MCF 10A (cell line): ENCODE results near the gene C3orf52. TPM values are rescaled to one million over a fixed set of nuclear protein-coding genes. Genes with fewer than 3 reads are reported as not detected.
"Not testable (repeated sequence)": the region's sequence is repeated elsewhere in the genome, so short reads cannot be mapped to it uniquely, and the experiment has no call there.

Experiments
- Bru-seq: library from RNA; stranded (reverse); fragments of 400-500 nt; gene quantifications from one replicate; lab custom pipeline; 2021; lab: Mats Ljungman, UMichigan
- BruChase-seq, 2 experiments: library from RNA; stranded (reverse); fragments of 400-500 nt; gene quantifications; one replicate each; lab custom pipeline; 2021; lab: Mats Ljungman, UMichigan
- BruUV-seq: library from RNA; stranded (reverse); fragments of 400-500 nt; replicated peaks from 2 replicates; lab custom pipeline; 2021; lab: Mats Ljungman, UMichigan
- CTCF ChIA-PET: fragments of 300-600 bp; sonication (Branson Sonifier 250); formaldehyde crosslinking; extraction: SDS; loops from one replicate; lab custom pipeline; 2021; ENCODE audit warnings: antibody characterized with exemption, inconsistent platforms; lab: Yijun Ruan, JAX
- POLR2A ChIA-PET: fragments of 300-600, 350-650 bp; sonication (Branson Sonifier 250); formaldehyde crosslinking; extraction: SDS; loops from one replicate; lab custom pipeline; 2020; ENCODE audit warnings: antibody characterized with exemption, inconsistent platforms; lab: Yijun Ruan, JAX
- DNase-seq: peaks from one replicate; pipeline ENCODE4 v3.0.0-alpha.2; 2018; ENCODE audit not compliant: unreplicated experiment
- H3K27ac Mint-ChIP-seq: one replicate; pipeline ENCODE4 v1.8.0; 2022; ENCODE audit warnings: mild to moderate bottlenecking, low read depth, mixed read lengths; ENCODE audit not compliant: unreplicated experiment
- H3K27me3 Mint-ChIP-seq: one replicate; pipeline ENCODE4 v1.8.0; 2022; ENCODE audit warnings: mixed read lengths; ENCODE audit not compliant: insufficient read depth, unreplicated experiment
- H3K36me3 Mint-ChIP-seq: one replicate; pipeline ENCODE4 v1.8.0; 2022; ENCODE audit warnings: mild to moderate bottlenecking, moderate library complexity, mixed read lengths; ENCODE audit not compliant: insufficient read depth, unreplicated experiment
- H3K4me1 Mint-ChIP-seq: one replicate; pipeline ENCODE4 v1.8.0; 2022; ENCODE audit warnings: mixed read lengths; ENCODE audit not compliant: insufficient read depth, unreplicated experiment
- H3K4me3 Mint-ChIP-seq: one replicate; pipeline ENCODE4 v1.8.0; 2022; ENCODE audit warnings: mild to moderate bottlenecking, moderate library complexity, mixed read lengths; ENCODE audit not compliant: unreplicated experiment
- H3K9me3 Mint-ChIP-seq: one replicate; pipeline ENCODE4 v1.8.0; 2022; ENCODE audit warnings: mixed read lengths; ENCODE audit not compliant: unreplicated experiment
- CTCF ChIP-seq: fragments of 200-600 bp; IDR thresholded peaks from one replicate; pipeline ENCODE4 v1.8.0; 2022; ENCODE audit warnings: antibody characterized with exemption, mild to moderate bottlenecking; ENCODE audit not compliant: unreplicated experiment
- intact Hi-C: fragments of 100-400 bp; cut with micrococcal nuclease; formaldehyde crosslinking; loops from 2 replicates; pipeline ENCODE4 v1.14.1; 2022
- long read RNA-seq: library from polyadenylated mRNA; stranded (forward); transcript quantifications from one replicate; pipeline ENCODE4 v2.0.0, GENCODE V29; 2022
- total RNA-seq: library from RNA; stranded (reverse); gene quantifications from 2 replicates; pipeline ENCODE4 v1.2.3, GENCODE V29; 2022

C3orf52 gene
- total RNA-seq (10.4 and 16.1 TPM in 2 replicates), Bru-seq, nascent RNA (percentile 89 among the genes with signal in this experiment), BruChase-seq, experiment 1, labeled RNA remaining after a 6-hour chase (percentile 67 among the genes with signal in this experiment), BruChase-seq, experiment 2, labeled RNA remaining after a 2-hour chase (percentile 82 among the genes with signal in this experiment)
- long read RNA-seq, transcript C3orf52-201 (6 exons, 2,277 nt): major isoform, 12 of 14 reads
- long read RNA-seq, partial matches to known transcripts: 1 of 14 reads
- long read RNA-seq, other reads (novel, unspliced or antisense): 1 of 14 reads

DNA sequence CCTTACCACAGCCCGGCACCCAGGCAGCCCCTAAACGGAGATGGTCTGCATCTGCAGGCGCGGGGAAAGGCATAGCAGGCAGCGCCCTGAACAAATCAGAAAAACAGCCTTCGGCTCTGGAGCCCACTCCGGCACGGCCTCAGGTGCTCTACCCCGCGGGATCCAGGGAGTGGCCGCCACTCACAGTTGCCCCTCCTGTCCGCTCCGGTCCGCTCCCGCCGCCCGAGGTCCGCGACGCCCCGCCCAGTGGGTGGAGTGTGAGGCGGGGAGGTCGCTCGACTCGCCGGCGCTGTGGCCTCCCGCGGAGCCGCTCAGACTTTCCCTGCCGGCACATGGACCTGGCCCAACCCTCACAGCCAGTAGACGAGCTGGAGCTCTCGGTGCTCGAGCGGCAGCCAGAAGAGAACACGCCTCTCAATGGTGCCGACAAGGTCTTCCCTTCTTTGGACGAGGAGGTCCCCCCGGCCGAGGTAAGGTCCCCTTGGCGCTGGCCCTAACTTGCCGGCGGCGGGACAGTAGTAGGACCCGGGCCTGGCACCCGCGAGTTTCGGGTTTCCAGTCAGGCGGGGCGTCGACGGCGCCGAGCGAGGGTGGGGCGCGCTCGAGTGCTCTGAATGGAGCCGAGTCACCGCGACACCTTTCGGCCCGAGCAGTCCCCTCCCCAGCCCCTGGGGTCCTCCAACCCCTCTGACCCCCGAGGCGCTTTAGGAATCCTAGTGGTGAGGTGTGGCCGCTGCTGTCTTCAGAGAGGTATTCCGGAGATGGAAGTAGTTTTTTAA is at the start of gene C3orf52:
TSS of gene C3orf52 (plus strand) at position 314 of the 779 bp plus-strand sequence. CDS start at position 333, 19 bp downstream.
- peak within 1 kb of the TSS; percentile 90 for H3K4me3 Mint-ChIP-seq
- H3K27me3 Mint-ChIP-seq: no peaks in the 10 kb centered on the region
- DNase-seq: peak; percentile 87
- no peaks in the 10 kb centered on the region for H3K9me3 Mint-ChIP-seq
- H3K27ac Mint-ChIP-seq: peak within 1 kb of the TSS; percentile 96
- intact Hi-C loops: loop anchor here (1.0 to 2.0 kb wide), 4 partner anchors 11 to 97 kb away; no protein-coding TSS in a partner anchor
- TSS peak; percentile 74 for BruUV-seq
- ChIA-PET POLR2A (interaction anchor here (0.5 to 2.0 kb wide), 8 partner anchors 8 to 700 kb away, joined by 3 to 11 read pairs (median 4); no protein-coding TSS in a partner anchor), CTCF (interaction anchor here (0.7 to 1.6 kb wide), 2 partner anchors 43 to 219 kb away, joined by 3 to 6 read pairs; no protein-coding TSS in a partner anchor)
- H3K4me1 Mint-ChIP-seq: peaks cover 25% of the 10 kb centered on the region
- no peak for TF ChIP-seq CTCF
- peaks cover 17% of the 10 kb centered on the region for H3K36me3 Mint-ChIP-seq

GRCh38 chr3:112037194-112037593 is 49.0 kb upstream of the C3orf52 start:
- intact Hi-C loops, POLR2A ChIA-PET, H3K4me1 Mint-ChIP-seq, H3K27ac Mint-ChIP-seq, BruUV-seq, H3K9me3 Mint-ChIP-seq, DNase-seq, H3K27me3 Mint-ChIP-seq, H3K4me3 Mint-ChIP-seq, H3K36me3 Mint-ChIP-seq, CTCF ChIA-PET: not testable (repeated sequence)

DNA sequence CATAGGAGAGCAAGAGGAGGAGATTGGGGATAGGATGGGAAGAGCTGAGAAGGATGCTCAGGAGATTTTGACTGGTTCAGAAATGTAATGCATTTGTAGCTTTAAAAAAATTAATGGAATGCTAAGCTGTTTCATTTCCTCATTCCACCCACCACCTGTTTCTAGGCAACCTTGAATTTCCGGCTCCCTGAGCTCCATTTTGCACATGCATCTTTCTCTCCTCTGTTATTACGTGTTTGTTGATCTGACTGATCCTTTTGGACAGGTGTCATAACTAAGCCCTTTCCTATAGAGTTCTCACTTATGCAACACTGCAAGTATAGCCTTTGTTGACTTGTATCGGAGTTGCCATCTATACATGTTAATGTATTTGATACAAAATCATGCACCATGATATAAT is 47.3 kb upstream of the C3orf52 start:
- H3K4me1 Mint-ChIP-seq: peaks cover 6% of the 10 kb centered on the region
- H3K9me3 Mint-ChIP-seq: no peaks in the 10 kb centered on the region
- CTCF ChIA-PET: interaction anchor here (0.6 to 9.0 kb wide), 8 partner anchors 9 to 367 kb away, joined by 3 to 165 read pairs (median 3); no protein-coding TSS in a partner anchor
- no peak overlapping the region for H3K4me3 Mint-ChIP-seq
- H3K36me3 Mint-ChIP-seq: no peaks in the 10 kb centered on the region
- no peak for TF ChIP-seq CTCF
- POLR2A ChIA-PET: no interaction called here
- no TSS peak for BruUV-seq
- no peak overlapping the region for H3K27ac Mint-ChIP-seq
- intact Hi-C loops: no loop called here
- no peaks in the 10 kb centered on the region for H3K27me3 Mint-ChIP-seq
- DNase-seq: peak; percentile 11

DNA sequence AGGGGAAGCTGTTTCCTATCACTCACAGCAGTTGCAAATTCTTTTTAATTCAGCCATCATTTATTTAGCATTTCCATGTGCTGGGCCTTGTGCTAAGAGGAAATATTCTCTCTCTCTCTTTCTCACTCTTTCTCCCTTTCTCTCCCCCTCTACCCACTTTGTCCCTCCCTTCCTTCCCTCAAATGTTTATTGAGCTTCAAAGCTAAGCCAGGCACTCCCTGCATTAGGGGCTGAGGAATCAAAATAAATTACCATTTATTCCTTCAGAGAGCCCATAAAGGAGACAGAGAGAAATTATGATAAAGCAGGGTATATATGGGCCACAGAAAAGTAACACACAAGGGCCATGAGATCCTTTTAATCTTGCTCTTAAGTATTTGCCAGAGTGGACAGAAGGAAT is 44.9 kb upstream of the C3orf52 start:
- no TSS peak for BruUV-seq
- H3K4me1 Mint-ChIP-seq: peaks cover 6% of the 10 kb centered on the region
- no peaks in the 10 kb centered on the region for H3K9me3 Mint-ChIP-seq
- H3K27ac Mint-ChIP-seq: no peak overlapping the region
- TF ChIP-seq CTCF: no peak
- POLR2A ChIA-PET: interaction anchor here (0.9 kb wide), 1 partner anchor 52 kb away, joined by 4 read pairs; no protein-coding TSS in a partner anchor
- CTCF ChIA-PET: interaction anchor here (0.5 to 9.0 kb wide), 8 partner anchors 15 to 233 kb away, joined by 3 to 165 read pairs (median 3); no protein-coding TSS in a partner anchor
- H3K36me3 Mint-ChIP-seq: no peaks in the 10 kb centered on the region
- intact Hi-C loops: no loop called here
- H3K27me3 Mint-ChIP-seq: no peaks in the 10 kb centered on the region
- DNase-seq: no peak
- no peak overlapping the region for H3K4me3 Mint-ChIP-seq
